SK-N-MC (cell line): Measurements from ENCODE around the gene GPR155.

Source experiments
- DNase-seq: peaks from one replicate; pipeline ENCODE4 v3.0.0-alpha.2; 2011; ENCODE audit warnings: low read depth, low spot score
- H3K27ac ChIP-seq: fragments of 200-600 bp; sonication (generic); 2 replicates; pipeline ENCODE4 v1.5.1; 2016; ENCODE audit warnings: mixed run types
- H3K36me3 ChIP-seq: fragments of 200-600 bp; sonication (generic); 2 replicates; pipeline ENCODE4 v1.6.1; 2017; ENCODE audit warnings: antibody characterized with exemption, low read length, mixed read lengths; ENCODE audit not compliant: insufficient read depth
- H3K4me3 ChIP-seq: fragments of 200-600 bp; sonication (generic); 2 replicates; pipeline ENCODE4 v1.5.1; 2016
- H3K9ac ChIP-seq: fragments of 200-600 bp; sonication (generic); 2 replicates; pipeline ENCODE4 v1.8.0; 2017; ENCODE audit warnings: mixed run types, mixed read lengths; ENCODE audit not compliant: insufficient read length
- H3K9me3 ChIP-seq: fragments of 200-600 bp; sonication (generic); 2 replicates; pipeline ENCODE4 v1.6.1; 2017; ENCODE audit warnings: low read depth, mild to moderate bottlenecking, antibody characterized with exemption, low read length, moderate library complexity, mixed read lengths
- EZH2 ChIP-seq: fragments of 200-600 bp; sonication (generic); IDR thresholded peaks from one replicate; pipeline ENCODE4 v1.6.1; 2017; ENCODE audit warnings: antibody characterized with exemption
- FOXP2 ChIP-seq: optimal IDR thresholded peaks from 2 replicates; pipeline ENCODE3; 2011; ENCODE audit warnings: mild to moderate bottlenecking, moderate library complexity; ENCODE audit not compliant: insufficient read depth; ENCODE audit errors: extremely low read length, control extremely low read depth
- POLR2AphosphoS5 ChIP-seq: IDR thresholded peaks from 2 replicates; pipeline ENCODE4 v1.6.1; 2012; ENCODE audit warnings: mild to moderate bottlenecking, low read depth, low read length, borderline replicate concordance

Gene GPR155

DNA sequence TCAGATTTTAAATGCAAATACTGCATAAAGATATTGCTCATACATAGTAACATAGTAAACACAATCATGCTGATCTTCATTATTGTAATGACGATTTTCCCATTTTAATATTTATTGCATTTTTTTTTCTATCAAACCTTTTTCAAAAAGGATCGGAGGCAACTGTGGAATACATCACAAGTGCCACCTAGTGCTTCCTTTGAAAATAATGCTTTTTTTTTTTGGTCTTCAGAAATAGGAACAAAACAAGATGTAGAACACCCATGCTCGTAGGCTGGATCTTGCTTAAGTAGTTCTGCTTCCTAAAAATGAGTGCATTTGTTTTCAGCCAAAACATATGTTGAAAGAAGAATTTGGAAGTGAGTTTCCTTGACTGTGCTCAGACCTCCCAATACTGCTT, 35.7 kb upstream of the GPR155 start:
- DNase-seq = no peak
- H3K27ac ChIP-seq = no peak overlapping the region
- no peaks in the 10 kb centered on the region for H3K36me3 ChIP-seq
- H3K9me3 ChIP-seq = no peaks in the 10 kb centered on the region
- TF ChIP-seq FOXP2 (no peak), EZH2 (no peak)
- no peak overlapping the region for H3K4me3 ChIP-seq
- H3K9ac ChIP-seq = no peak overlapping the region

DNA sequence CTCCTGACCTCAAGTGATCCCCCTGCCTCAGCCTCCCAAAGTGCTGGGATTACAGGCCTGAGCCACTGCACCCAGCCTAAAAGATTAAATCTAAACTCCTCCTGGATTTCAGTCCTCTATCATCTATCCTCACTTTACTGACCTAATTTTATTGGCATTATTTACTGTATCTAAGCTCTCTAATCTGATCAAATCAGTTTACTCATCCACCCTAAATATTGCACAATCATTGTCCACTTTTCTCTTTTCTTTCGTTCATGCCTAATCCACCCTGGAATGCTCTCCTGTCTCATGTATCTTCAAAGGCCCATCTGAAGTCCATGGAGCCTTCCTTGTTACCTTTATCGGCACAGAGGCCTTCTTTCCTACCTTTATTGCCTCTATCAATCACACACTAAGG, 31.6 kb upstream of the GPR155 start:
- TF ChIP-seq EZH2 (no peak), FOXP2 (no peak), POLR2AphosphoS5 (no peak)
- Histone ChIP-seq H3K27ac (no peak overlapping the region), H3K4me3 (no peak overlapping the region), H3K9me3 (no peaks in the 10 kb centered on the region), H3K36me3 (no peaks in the 10 kb centered on the region), H3K9ac (no peak overlapping the region)
- no peak for DNase-seq

DNA sequence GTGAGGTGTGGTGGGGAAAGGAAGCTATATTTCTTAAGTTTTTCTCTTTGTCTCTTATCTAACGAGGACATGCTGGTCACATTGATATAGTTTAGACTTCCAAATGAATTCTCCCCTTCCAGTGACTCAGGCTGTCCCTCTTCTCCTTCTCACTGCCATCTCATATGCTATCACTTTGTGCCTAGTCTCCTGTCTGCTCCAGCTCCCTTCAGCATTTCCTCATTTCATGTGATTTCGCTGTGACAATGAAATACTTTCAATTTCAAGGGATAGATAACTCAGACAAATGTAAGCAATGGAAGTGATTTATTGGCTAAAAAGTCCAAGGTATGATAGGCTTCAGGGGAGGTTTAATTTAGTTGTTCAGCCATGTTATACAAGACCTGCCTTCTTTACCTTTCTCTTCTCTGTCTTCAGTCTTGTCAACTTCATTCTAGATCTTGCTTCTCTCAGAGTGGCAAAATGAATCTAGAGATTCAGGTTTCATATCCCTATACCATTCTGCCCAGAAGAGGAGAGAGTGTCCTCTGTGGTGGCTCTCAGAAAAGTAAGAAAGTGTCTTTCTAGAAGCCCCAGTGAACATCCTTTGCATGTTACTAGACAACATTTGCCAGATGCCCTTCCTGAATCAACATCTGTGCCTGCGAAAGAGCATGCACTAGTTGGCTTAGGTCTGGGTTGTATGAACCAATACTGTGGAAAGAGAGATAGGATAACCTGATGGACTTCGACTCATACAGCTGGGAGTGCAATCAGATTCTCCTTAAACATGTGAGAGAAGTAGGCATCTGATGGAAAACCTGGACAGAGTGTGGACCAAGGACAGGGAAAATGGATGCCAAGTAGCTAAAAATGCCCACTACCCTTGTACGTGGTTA, 29.9 kb upstream of the GPR155 start:
- TF ChIP-seq POLR2AphosphoS5 (no peak), EZH2 (no peak)
- H3K27ac ChIP-seq = no peak overlapping the region
- H3K9me3 ChIP-seq = peaks cover 4% of the 10 kb centered on the region; the same call in 1 of the 2 replicates
- no peak for DNase-seq
- H3K4me3 ChIP-seq = no peak overlapping the region
- H3K9ac ChIP-seq = no peak overlapping the region
- H3K36me3 ChIP-seq = no peaks in the 10 kb centered on the region

DNA sequence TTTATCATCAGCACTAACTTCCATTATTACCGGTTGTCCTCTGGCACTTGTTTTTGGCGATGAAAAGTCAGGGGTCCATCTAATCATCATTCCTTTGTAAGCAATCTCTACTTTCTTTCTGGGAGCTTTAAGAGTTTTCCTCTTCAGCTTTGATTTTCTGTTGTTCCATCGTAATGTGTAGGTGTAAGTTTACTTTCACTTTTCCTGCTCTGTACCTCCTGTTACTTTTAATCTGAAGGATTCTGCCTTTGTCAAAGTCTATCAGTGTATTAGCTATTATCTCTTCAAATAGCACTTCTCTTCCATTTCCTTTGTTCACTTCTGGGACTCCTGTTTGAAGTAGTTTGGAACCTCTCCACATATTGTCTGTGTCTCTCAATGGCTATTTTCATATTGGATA, 25.5 kb upstream of the GPR155 start:
- peaks cover 11% of the 10 kb centered on the region; the same call in 1 of the 2 replicates for H3K9me3 ChIP-seq

DNA sequence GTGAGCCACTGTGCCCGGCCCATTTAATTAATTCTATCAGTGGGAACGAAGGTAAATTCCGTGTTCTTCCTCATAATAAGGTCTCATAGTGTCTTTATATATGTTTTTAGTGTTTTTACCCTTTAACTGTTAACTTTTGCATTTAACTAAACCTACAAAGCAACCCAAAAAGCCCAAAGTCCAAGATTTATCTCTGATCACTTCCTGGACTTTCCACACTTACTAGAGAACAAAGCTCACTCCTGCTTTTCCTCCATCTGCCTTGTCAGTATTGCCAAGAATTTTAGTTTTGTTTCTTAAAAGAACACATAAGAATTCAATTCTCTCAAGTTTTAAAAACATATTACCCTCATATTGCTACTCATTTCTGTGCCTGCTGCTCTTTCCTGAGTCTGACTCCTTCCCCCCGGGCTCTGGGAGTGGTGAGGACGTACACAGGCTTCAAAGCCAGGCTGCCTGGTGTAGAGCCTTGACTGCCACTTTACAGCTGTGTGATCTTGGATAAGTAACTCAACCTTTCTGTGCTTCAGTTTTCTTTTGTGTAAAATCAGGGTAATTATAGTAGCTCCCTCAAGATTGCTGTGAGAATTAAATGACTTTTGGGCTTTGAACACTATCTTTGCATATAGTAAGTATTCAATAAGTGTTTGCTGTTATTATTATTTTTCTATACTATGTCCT, 24.9 kb upstream of the GPR155 start:
- TF ChIP-seq EZH2 (no peak), FOXP2 (no peak), POLR2AphosphoS5 (no peak)
- no peak overlapping the region for H3K27ac ChIP-seq
- H3K36me3 ChIP-seq = no peaks in the 10 kb centered on the region
- peaks cover 11% of the 10 kb centered on the region; the same call in 1 of the 2 replicates for H3K9me3 ChIP-seq
- DNase-seq = no peak
- no peak overlapping the region for H3K9ac ChIP-seq
- H3K4me3 ChIP-seq = no peak overlapping the region

More for the DNA sequence above, 25.5 kb upstream of the GPR155 start:
- Histone ChIP-seq H3K9ac (no peak overlapping the region), H3K4me3 (no peak overlapping the region), H3K27ac (no peak overlapping the region), H3K36me3 (no peaks in the 10 kb centered on the region)
- TF ChIP-seq FOXP2 (no peak), EZH2 (no peak), POLR2AphosphoS5 (no peak)
- DNase-seq = no peak

DNA sequence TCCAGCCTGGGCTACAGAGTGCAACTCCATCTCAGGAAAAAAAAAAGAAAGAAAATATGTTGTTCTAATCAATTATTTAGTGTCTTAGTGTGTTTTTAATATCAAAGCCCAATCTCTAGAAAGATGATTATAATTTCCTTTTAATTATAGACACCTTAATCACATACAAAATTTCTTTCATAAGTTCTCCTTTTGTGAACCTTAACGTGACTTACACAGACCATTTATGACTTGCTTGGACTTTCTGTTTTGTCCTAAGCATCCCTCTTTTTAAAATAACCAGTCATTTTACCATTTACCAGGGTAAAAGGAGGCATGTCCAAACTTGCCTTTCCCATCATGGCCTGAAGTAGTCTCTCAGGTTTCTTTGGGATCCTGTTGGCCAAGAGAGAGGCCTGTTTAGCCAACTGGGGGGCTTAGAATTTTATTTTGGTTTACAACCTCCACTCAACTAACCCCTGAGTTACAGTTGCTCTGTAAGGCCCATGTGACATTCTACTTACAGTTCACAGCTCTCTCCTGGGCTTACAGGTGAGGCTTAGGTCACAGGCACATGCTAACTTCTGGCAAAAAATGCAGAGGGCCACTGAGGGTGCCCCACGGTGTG, 23.9 kb upstream of the GPR155 start:
- peak; percentile 24 for DNase-seq

DNA sequence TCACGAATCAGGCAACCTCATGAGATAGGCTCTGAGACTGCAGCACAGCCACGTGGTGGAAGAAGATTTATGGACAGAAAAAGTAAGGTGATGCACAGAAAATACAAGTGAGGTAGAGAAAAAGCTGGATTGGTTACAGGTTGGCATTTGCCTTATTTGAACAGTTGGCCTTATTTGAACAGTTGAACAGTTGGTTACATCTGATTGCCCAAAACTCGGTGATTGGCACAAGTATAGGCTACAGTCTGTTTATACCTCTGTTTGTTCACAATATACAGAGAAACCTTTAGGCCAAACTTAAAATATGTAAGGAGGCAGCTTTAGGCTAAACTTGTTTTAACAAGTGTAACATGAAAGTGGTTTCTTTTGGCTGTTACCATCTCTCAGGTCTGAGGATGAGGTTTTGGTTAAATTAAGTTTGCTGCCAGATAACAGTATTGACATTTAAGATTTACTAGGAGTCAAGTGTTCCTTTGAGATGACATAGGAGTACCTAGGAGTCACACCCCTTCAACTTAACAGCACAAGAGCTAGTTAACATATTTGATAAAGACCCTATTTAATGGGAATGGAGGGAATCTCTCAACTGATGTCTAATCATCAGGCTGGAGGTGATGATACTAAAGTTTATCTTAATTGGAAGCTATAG, 16.5 kb upstream of the GPR155 start:
- DNase-seq = no peak
- TF ChIP-seq FOXP2 = no peak
- TF ChIP-seq POLR2AphosphoS5 = no peak
- no peak for TF ChIP-seq EZH2
- no peaks in the 10 kb centered on the region for H3K36me3 ChIP-seq
- no peak overlapping the region for H3K27ac ChIP-seq
- no peak overlapping the region for H3K9ac ChIP-seq
- no peak overlapping the region for H3K4me3 ChIP-seq
- no peaks in the 10 kb centered on the region for H3K9me3 ChIP-seq

More for the DNA sequence above, 23.9 kb upstream of the GPR155 start:
- peaks cover 11% of the 10 kb centered on the region; the same call in 1 of the 2 replicates for H3K9me3 ChIP-seq
- H3K27ac ChIP-seq = no peak overlapping the region
- TF ChIP-seq FOXP2 (no peak), POLR2AphosphoS5 (no peak), EZH2 (no peak)
- H3K4me3 ChIP-seq = no peak overlapping the region
- H3K36me3 ChIP-seq = no peaks in the 10 kb centered on the region
- no peak overlapping the region for H3K9ac ChIP-seq

DNA sequence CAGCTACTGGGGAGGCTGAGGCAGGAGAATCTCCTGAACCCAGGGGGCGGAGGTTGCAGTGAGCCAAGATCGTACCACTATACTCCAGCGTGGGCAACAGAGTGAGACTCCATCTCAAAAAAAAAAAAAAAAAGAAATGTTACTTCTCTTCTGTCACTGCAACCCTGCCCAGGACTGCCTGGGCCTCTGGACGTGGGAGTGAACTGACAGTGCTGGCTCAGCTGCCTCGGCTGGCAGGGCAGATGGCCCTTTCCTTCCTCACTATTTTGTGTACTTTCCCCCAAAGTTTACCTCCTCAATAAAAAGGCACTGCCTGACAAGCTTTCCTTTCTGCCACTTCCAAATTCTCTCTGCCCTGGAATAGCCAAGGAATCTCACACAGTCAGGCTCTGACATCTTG, 12.5 kb upstream of the GPR155 start:
- H3K9me3 ChIP-seq = no peaks in the 10 kb centered on the region
- no peak overlapping the region for H3K27ac ChIP-seq
- no peak overlapping the region for H3K9ac ChIP-seq
- DNase-seq = no peak
- no peak for TF ChIP-seq FOXP2
- H3K36me3 ChIP-seq = no peaks in the 10 kb centered on the region
- no peak overlapping the region for H3K4me3 ChIP-seq
